ENCODE results near the gene EML4.

EML4 gene

DNA sequence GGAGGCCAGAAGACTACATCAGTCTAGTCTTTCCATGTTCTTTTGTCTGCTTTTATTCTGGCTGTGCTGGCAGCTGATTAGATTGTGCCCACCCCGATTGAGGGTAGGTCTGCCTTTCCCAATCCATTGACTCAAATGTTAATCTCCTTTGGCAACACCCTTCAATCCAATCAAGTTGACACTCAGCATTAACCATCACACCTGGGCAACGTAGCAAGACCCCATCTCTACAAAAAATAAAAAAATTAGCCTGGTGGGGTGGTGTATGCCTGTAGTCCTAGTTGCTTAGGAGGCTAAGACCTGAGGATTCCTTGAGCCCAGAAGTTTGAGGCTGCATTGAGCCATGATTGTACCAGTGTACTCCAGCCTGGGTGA, 33.5 kb downstream of the EML4 start:
- TF ChIP-seq POLR2A (IDR thresholded peaks at IDR 0.05; ENCODE audit: low read length) (no peak), GATA1 (IDR thresholded peaks at IDR 0.05; ENCODE audit: low read depth, low read length) (no peak)
- DNase-seq, result no peak

DNA sequence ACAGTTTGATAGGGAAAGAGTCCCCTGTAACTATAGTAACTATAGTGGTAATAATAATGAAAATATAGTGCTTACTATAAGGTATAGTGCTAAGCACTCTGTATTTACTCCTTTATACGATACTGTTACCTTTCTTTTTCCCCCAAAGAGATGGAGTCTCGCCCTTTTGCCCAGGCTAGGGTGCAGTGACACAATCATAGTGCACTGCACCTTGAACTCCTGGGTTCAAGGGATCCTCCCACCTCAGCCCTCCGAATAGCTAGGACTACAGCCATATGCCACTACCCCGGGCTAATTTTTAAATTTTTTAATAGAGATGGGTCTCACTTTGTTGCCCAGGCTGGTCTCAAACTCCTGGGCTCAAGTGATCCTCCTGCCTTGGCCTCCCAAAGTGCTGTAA, 34.6 kb downstream of the EML4 start:
- TF ChIP-seq GATA1 (IDR thresholded peaks at IDR 0.05; ENCODE audit: low read depth, low read length), result no peak
- no peak for TF ChIP-seq POLR2A (IDR thresholded peaks at IDR 0.05; ENCODE audit: low read length)
- DNase-seq, result no peak

DNA sequence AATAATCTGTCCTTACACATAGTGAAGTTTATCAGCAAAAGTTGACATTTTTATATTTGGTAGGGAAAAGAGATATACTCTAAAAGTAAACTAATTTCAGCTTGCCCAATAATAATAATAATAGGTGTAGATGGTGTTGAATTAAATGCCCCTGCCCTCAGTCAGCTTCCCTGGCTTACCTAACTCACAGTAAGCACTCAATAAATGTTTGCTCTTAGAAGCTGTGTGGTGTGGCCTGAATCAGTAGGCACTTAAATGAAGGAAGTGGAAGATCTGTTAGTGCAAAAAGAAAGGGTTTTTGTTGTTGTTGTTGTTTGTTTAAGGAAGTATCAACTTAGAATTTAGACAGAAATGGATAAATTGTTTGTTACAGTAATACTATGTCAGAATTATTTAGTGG, 36.2 kb downstream of the EML4 start:
- no peak for TF ChIP-seq POLR2A (IDR thresholded peaks at IDR 0.05; ENCODE audit: low read length)
- TF ChIP-seq GATA1 (IDR thresholded peaks at IDR 0.05; ENCODE audit: low read depth, low read length), result no peak
- no peak for DNase-seq

DNA sequence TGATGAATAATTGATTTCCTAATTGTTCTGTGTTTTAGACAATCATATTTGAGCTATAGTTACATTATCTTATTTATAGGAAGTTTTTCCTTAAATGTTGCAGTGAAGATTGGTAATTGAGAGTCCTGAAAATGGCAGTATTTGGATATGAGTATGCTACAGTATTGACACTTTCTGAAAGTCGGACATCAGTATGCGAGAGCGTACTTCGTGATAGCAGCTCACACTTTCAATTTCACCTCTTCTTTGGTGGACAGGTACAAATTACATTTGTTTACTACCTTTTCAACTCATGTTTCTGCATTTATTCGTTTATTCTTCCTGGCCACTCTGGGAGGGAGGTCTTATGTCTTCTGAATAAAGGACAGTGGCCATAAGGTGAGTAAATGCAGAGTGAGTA, 38.7 kb downstream of the EML4 start:
- no peak for DNase-seq
- TF ChIP-seq POLR2A (IDR thresholded peaks at IDR 0.05; ENCODE audit: low read length), result no peak
- TF ChIP-seq GATA1 (IDR thresholded peaks at IDR 0.05; ENCODE audit: low read depth, low read length), result no peak

DNA sequence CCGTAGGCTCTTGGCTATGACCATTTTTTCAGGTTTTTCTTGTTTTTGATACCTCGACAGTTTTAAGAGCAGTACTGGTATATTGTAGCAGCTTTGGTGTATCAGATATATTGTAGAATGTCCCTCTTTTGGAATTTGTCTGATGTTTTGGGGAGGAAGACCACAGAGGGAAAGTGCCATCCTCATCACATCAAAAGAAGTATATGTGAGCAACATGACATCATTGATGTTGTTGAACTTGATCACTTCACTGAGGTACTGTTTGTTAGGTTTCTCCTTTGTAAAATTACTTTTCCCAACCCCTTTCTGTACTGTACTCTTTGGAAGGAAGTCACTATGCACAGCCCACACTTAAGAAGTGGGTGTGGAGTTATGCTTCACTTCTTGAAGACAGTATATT, 41.0 kb downstream of the EML4 start:
- no peak for DNase-seq
- no peak for TF ChIP-seq GATA1 (IDR thresholded peaks at IDR 0.05; ENCODE audit: low read depth, low read length)
- TF ChIP-seq POLR2A (IDR thresholded peaks at IDR 0.05; ENCODE audit: low read length), result no peak

DNA sequence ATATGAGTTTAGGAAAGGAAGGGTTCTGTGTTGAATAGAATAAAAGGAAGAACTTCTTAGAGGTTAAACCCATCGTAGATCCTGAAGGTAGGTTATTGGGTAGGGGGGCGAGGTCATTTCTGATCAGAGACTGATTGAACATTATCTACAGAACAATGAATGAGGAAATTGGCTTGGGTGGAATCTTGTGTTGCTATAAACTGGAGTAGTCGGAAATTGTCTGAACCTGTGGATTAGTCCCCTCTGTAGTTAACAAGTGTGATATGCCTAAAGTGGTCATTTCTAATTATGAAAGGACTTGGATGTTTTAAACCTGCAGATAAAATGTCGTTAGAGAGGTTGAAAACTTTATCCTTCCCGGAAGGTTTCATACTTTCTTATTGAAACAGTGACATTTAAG, 42.1 kb downstream of the EML4 start:
- TF ChIP-seq GATA1 (IDR thresholded peaks at IDR 0.05; ENCODE audit: low read depth, low read length), result no peak
- TF ChIP-seq POLR2A (IDR thresholded peaks at IDR 0.05; ENCODE audit: low read length), result no peak
- DNase-seq, result no peak

DNA sequence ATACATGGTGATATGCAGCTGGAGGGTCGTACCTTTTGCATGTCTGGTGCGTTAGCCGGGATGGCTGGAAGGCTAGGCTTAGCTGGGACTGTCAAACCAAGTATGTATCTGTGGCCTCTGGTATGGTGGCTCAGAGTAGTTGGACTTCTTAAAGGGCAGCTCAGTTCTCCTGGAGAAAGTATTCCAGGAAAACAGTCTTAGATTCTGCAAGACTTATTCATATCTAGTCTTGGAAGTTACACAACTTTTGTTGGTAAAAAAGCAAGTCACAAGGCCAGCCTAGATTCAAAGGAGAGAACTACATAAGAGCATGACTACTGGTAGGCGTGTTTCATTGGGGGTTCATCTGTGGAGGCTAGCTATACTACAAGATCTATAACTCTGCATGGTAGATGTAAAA, 45.5 kb downstream of the EML4 start:
- DNase-seq, result peak in 1 of 2 experiments; percentile 7
- TF ChIP-seq POLR2A (IDR thresholded peaks at IDR 0.05; ENCODE audit: low read length) (no peak), GATA1 (IDR thresholded peaks at IDR 0.05; ENCODE audit: low read depth, low read length) (no peak)

DNA sequence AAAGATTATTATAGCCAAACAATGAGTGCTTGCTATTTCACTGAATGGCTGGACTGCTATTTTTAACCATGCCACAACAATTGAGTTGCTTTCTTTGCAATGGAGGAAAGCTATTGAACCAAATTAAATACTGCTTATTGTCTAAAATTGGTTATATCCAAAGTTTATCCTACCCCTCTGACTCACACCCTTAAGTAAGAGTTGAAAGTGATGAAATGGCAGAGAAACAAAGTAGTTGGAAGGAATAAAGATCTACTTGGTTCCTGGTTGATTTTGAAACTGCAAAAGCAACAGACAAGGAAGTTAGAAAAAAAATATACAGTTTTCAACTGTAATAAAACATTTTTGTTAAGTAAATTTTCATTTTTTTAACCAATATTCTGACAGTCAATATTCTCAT, 47.5 kb downstream of the EML4 start:
- TF ChIP-seq POLR2A (IDR thresholded peaks at IDR 0.05; ENCODE audit: low read length), result no peak
- peak in 1 of 2 experiments; percentile 57 for DNase-seq

DNA sequence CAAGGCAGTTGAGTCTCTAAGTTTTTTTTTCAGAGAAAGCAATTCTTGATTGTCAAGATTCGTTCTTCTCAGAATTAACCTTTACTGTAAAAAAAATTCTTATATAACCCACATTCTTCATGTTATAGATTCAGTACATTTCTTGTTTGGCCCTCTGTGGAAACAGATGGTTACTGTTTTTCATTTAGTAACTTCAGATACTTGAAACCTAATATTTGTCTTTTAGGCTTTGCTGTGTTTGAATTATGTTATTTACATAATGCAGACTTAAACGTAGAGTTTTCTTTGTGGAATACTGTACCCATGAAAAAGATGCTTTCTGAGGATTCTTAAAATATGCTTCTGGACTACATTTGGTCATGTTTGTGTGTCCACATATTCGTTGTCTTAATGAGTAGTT, 48.2 kb downstream of the EML4 start:
- TF ChIP-seq GATA1 (IDR thresholded peaks at IDR 0.05; ENCODE audit: low read depth, low read length), result no peak
- TF ChIP-seq POLR2A (IDR thresholded peaks at IDR 0.05; ENCODE audit: low read length), result no peak
- no peak for DNase-seq

DNA sequence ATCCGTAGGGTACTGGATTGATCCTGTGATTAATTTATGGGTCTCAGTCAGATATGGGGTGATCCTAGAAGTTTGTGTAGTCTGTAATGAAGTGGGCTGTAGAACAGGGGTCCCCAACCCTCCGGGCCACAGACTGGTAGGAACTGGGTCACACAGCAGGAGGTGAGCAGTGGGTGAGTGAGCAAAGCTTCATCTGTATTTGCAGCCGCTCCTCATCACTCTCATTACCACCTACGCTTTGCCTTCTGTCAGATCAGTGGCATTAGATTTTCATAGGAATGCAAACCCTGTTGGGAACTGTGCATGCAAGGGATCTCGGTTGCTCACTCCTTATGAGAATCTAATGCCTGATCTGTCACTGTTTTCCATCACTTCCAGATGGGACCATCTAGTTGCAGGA, 48.8 kb downstream of the EML4 start:
- TF ChIP-seq POLR2A (IDR thresholded peaks at IDR 0.05; ENCODE audit: low read length) (no peak), GATA1 (IDR thresholded peaks at IDR 0.05; ENCODE audit: low read depth, low read length) (no peak)
- no peak for DNase-seq

DNA sequence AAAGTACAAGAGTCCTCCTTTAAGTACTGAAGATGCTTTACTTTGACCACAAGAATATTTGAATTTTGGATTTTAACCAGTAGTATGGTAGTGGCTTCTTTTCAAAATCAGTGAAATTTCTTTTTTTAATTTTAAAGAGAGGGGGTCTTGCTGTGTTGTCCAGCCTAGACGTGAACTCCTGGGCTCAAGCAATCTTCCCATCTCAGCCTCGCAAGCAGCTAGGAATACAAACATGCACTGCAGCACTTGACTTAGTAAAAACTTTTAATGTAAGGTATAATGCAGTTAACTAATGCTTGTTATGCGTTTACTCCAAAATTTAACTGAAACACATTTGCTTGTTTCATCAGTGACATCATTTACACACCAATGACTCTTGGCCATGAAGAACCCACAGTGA, 49.6 kb downstream of the EML4 start:
- no peak for TF ChIP-seq GATA1 (IDR thresholded peaks at IDR 0.05; ENCODE audit: low read depth, low read length)
- no peak for TF ChIP-seq POLR2A (IDR thresholded peaks at IDR 0.05; ENCODE audit: low read length)
- DNase-seq, result no peak

DNA sequence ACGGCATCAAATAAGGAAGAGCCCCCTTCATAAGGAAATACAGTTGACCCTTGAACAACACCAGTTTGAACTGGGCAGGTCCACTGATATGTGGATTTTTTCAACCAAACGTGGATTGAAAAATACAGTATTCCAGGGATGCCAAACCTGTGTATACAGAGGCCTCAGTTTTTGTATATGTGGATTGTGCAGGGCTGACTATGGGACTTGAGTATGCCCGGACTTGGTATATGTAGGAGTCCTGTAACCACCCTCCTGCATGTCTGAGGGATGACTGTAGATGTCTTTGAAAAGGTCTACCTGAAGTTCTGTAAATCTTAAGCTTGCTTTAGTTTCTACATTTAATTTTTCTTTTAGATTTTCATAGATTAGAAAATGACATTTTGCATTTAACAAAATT, 50.0 kb downstream of the EML4 start:
- TF ChIP-seq GATA1 (IDR thresholded peaks at IDR 0.05; ENCODE audit: low read depth, low read length) (no peak), POLR2A (IDR thresholded peaks at IDR 0.05; ENCODE audit: low read length) (no peak)
- no peak for DNase-seq

DNA sequence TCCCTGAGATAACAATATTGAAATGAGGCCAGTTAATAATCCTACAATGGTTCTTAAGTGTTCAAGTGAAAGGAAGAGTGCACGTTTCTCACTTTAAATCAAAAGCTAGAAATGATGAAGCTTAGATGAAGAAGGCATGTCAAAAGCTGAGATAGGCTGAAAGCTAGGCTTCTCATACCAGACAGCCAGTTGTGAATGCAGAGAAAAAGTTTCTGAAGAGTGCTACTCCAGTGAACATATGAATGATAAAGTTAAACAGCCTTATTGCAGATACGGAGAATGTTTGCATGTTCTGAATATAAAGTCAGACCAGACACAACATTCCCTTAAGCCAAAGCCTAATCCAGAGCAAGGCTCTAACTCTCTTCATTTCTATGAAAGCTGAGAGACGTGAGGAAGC, 51.4 kb downstream of the EML4 start:
- no peak for DNase-seq
- TF ChIP-seq GATA1 (IDR thresholded peaks at IDR 0.05; ENCODE audit: low read depth, low read length), result no peak
- TF ChIP-seq POLR2A (IDR thresholded peaks at IDR 0.05; ENCODE audit: low read length), result no peak

DNA sequence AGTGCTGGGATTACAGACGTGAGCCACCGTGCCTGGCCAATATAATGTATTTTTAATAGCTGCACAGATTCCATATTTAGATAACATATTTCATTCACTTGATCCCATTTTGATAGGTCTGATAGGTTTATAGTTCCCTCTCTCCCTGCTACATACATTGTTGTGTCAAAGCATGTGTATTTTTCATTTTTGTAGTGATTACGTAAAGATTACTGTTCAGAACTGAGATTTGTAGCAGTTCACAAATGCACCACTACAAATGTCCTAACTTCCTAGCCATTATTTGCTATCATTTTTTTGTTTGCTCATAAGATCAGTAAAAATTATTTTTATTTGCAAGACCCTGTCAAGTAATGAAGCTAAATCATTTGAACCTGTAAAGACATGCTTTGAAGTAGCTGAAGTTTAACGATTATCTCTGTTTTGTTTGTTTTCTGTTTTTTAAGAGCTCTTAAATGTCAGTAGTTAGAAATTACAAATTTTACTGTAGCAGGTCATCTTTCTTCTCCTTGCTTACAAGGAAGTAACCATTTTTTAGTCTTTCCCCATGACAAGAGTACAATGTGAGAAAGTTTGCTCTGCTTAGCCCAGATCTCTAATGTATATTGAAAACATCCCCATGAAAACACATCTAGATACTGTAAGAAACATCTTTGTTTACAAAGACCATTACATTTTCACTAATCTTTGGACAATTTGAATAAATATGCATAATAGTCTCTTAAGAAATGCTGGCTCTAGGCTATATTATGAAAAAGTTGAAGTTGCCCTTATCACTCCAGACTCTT, 54.1 kb downstream of the EML4 start:
- no peak for DNase-seq
- no peak for TF ChIP-seq GATA1 (IDR thresholded peaks at IDR 0.05; ENCODE audit: low read depth, low read length)
- TF ChIP-seq POLR2A (IDR thresholded peaks at IDR 0.05; ENCODE audit: low read length), result no peak

DNA sequence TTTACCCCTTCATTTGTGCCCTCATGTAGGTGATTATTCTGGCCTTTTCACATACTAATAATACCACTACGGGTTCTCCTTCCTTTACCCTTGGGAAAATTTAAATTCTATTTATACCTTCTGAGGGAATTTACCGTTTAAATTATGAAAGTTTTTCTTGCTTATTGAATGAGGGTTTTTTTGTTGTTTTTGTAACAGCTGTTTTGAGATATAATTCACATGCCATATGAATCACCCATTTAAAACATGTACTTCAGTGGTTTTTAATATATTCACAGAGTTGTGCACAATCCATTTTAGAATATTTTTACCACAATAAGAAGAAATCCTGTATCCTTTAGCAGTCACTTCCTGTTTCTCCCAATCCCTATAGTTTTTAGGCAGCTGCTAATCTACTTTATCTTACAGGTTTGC, 54.7 kb downstream of the EML4 start:
- no peak for DNase-seq
- no peak for TF ChIP-seq GATA1 (IDR thresholded peaks at IDR 0.05; ENCODE audit: low read depth, low read length)
